Breast epithelium (tissue), 4 donors: ENCODE measurements around the gene LCN10. TPM values are rescaled to one million over a fixed set of nuclear protein-coding genes. Genes with fewer than 3 reads are reported as not detected.
A peak's percentile ranks its signal among the peaks of the same experiment; 100 is the strongest.

Experiments used
- DNase-seq, 2 donors: peaks; one replicate each; pipeline ENCODE4 v3.0.0-alpha.2; 2019; ENCODE audit warnings: low spot score in 2 of 2
- H3K27ac ChIP-seq, 2 donors: fragments of 200-600 bp; sonication (generic) in 1 of 2; one replicate each; pipeline ENCODE4 v1.5.1; 2016 to 2019; ENCODE audit warnings: mild to moderate bottlenecking in 1 of 2
- H3K27me3 ChIP-seq, 2 donors: fragments of 200-600 bp; sonication (generic) in 1 of 2; one replicate each; pipeline versions ENCODE4 v1.5.1 to v1.6.0; 2017 to 2019; ENCODE audit warnings: control low read depth in 1 of 2, mild to moderate bottlenecking in 1 of 2
- H3K36me3 ChIP-seq: fragments of 200-600 bp; one replicate; pipeline ENCODE4 v1.5.1; 2019
- H3K4me1 ChIP-seq, 2 donors: fragments of 200-600 bp; sonication (generic); one replicate each; pipeline ENCODE4 v1.5.1; 2016 to 2019; ENCODE audit warnings: control low read depth in 1 of 2
- H3K4me3 ChIP-seq, 3 donors: fragments of 200-600 bp; sonication (generic); 1 replicate in 2 of 3; 2 replicates in 1 of 3; pipeline ENCODE4 v1.5.1; 2016 to 2019; ENCODE audit warnings: mild to moderate bottlenecking in 3 of 3, moderate library complexity in 2 of 3
- H3K9me3 ChIP-seq, 2 donors: fragments of 200-600 bp; sonication (generic) in 1 of 2; one replicate each; pipeline ENCODE4 v1.5.1; 2016 to 2019; ENCODE audit warnings: control low read depth in 1 of 2
- POLR2A ChIP-seq: fragments of 450-650 bp; IDR thresholded peaks from one replicate; pipeline ENCODE4 v1.6.1; 2016; ENCODE audit warnings: antibody characterized with exemption, mild to moderate bottlenecking, moderate library complexity
- POLR2AphosphoS5 ChIP-seq, 3 donors: sonication (generic); formaldehyde crosslinking; IDR thresholded peaks; one replicate each; pipeline ENCODE4 v1.6.1; 2017; ENCODE audit warnings: antibody characterized with exemption in 3 of 3
- intact Hi-C: fragments of 100-400 bp; cut with DNase I; formaldehyde crosslinking; loops from one replicate; pipeline ENCODE4 v1.15.1; 2023; ENCODE audit warnings: low total_unique reads
- total RNA-seq, 3 donors: library from RNA; depleted of rRNA; stranded (reverse); fragments of >200 nt; gene quantifications; one replicate each; pipeline ENCODE4 v1.1.0, GENCODE V29; 2016
- TF ChIP-seq, protein P1 (sequence below), 3 donors: fragments of 450-650 bp; IDR thresholded peaks; one replicate each; pipeline ENCODE4 v1.5.1; 2016 to 2017; ENCODE audit warnings: antibody characterized with exemption in 3 of 3, mild to moderate bottlenecking in 3 of 3, moderate library complexity in 3 of 3

Gene LCN10
- total RNA-seq, 3 donors from 2014 or later: 0.73 to 6.9 (median 6.7) TPM

DNA sequence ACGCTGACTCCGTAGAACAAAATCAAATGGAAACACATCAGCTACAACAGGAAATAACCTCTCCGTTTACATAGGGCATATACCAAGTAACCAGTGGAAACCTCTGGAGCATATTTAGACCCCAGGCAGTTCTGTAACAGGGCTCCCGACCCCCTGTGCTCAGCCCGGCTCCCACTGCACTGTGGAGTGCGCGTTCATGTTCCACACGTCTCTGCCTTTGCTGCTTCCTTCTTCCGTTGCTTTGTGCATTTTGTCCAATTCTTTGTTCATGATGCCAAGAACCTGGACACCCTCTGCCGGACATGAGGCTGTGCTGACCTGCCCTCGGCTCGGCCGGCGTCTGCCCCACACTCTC lies 49.6 kb downstream of the LCN10 start:
- DNase-seq: no peak
- H3K4me3 ChIP-seq: no peak overlapping the region
- TF ChIP-seq POLR2AphosphoS5 (IDR thresholded peaks at IDR 0.05): no peak
- TF ChIP-seq, protein P1, sequence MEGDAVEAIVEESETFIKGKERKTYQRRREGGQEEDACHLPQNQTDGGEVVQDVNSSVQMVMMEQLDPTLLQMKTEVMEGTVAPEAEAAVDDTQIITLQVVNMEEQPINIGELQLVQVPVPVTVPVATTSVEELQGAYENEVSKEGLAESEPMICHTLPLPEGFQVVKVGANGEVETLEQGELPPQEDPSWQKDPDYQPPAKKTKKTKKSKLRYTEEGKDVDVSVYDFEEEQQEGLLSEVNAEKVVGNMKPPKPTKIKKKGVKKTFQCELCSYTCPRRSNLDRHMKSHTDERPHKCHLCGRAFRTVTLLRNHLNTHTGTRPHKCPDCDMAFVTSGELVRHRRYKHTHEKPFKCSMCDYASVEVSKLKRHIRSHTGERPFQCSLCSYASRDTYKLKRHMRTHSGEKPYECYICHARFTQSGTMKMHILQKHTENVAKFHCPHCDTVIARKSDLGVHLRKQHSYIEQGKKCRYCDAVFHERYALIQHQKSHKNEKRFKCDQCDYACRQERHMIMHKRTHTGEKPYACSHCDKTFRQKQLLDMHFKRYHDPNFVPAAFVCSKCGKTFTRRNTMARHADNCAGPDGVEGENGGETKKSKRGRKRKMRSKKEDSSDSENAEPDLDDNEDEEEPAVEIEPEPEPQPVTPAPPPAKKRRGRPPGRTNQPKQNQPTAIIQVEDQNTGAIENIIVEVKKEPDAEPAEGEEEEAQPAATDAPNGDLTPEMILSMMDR (IDR thresholded peaks at IDR 0.05): no peak
- no peak for TF ChIP-seq POLR2A
- intact Hi-C loops: loop anchor here (1.0 kb wide), 1 partner anchor 24 kb away; no protein-coding TSS in a partner anchor
- H3K27me3 ChIP-seq: no peaks in the 10 kb centered on the region
- no peaks in the 10 kb centered on the region for H3K36me3 ChIP-seq
- peak overlapping the region in 1 of 2 donors; percentile 79 for H3K27ac ChIP-seq
- H3K4me1 ChIP-seq: no peaks in the 10 kb centered on the region
- no peaks in the 10 kb centered on the region for H3K9me3 ChIP-seq

DNA sequence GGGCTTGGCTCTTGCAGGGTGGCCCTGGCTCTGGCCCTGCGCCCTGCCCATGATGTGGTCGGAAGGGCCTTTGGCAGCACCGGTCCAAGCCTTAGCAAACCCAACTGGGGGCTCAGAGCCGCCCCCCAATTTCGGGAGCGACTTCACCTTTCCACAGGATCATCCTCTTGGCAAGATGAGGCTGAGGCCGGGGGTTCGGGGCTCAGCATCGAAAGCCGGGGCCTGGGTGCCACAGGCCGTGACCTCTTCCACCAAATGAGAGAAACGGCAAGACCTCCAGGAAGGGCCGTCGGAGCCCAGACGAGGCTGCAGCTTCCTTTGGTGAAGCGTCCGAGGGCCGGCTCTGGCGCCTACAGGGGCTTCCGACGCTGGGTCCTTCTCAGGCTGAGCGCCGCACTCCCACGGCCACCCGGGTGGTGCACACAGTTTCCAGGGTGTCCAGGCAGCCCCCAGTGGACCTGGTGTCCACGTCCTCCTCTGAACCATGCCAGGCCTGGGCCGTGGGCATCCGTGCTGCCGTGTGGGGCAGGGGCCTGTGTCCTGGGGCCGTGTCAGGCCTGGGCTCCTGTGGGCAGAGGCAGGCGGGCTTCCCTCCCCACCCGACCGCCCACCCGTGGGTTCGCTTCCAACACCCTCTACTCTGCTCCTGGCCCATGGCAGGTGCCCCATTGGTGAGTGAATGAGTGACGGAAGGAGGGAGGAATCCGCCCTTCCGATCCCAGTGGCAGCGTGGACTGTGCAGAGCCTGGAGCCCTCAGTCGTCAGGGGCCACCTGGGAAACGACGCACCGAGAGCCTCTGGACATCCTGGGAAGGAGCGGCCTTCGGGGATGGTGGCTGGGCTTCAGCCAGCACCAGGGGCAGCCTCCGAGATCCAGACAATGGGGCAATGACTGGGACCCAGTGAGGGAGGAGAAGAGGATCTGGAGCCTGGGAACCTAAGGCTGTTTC lies 50.3 kb downstream of the LCN10 start:
- H3K27ac ChIP-seq: no peak overlapping the region
- H3K9me3 ChIP-seq: no peaks in the 10 kb centered on the region
- no peaks in the 10 kb centered on the region for H3K4me1 ChIP-seq
- no peaks in the 10 kb centered on the region for H3K36me3 ChIP-seq
- DNase-seq: no peak
- H3K4me3 ChIP-seq: no peak overlapping the region
- intact Hi-C loops: loop anchor here (1.0 kb wide), 1 partner anchor 23 kb away; no protein-coding TSS in a partner anchor
- TF ChIP-seq POLR2AphosphoS5 (IDR thresholded peaks at IDR 0.05) (no peak), POLR2A (no peak)
- TF ChIP-seq, protein P1 (IDR thresholded peaks at IDR 0.05): no peak
- H3K27me3 ChIP-seq: no peaks in the 10 kb centered on the region

DNA sequence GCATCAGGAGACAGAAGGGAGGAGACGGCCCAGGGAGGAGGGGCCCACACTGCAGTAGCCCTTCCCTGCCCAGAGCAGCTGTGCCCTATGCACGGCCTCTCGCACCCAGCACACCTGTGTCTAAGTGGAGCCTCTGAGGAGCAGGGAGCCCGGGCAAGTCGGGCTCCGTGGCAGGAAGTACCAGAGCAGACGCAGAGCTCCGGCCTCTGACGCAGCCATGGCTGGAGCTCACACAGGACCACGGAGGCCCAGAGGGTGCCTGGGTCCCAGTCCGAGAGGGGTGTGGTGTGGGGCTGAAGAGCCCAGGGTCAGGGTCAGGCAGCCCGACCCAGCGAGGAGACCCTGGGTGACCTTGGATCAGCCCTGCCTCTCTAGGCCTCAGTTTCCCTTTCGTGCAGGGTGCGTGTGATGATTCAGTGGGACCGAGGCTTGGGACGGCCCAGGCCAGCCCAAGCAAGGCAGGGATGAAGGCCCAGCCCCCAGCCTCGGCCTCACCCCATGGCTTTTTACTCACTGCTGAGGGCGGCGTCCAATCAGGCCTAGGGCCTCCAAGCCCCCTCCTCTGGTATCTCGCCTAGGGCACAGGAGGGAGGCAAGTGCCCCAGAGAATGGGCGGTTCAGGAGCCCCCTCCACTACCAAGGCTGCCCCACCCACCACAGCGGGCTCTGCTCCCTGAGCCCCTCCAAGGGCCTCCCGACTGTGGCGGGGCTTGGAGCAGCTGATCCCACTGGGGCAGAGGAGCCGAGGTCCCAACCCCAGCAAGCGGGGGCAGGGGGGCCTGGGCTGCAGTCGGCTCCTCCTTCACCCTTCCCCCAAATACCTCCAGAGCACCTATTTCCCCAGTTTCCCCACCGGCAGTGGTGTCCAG lies 51.2 kb downstream of the LCN10 start:
- Histone ChIP-seq H3K27me3 (no peaks in the 10 kb centered on the region), H3K9me3 (no peaks in the 10 kb centered on the region), H3K36me3 (no peaks in the 10 kb centered on the region), H3K4me3 (no peak overlapping the region), H3K27ac (peak overlapping the region; percentile 64 to 79), H3K4me1 (no peaks in the 10 kb centered on the region)
- DNase-seq: no peak
- TF ChIP-seq, protein P1 (IDR thresholded peaks at IDR 0.05): no peak
- TF ChIP-seq POLR2AphosphoS5 (IDR thresholded peaks at IDR 0.05): no peak
- no peak for TF ChIP-seq POLR2A
- intact Hi-C loops: no loop called here

DNA sequence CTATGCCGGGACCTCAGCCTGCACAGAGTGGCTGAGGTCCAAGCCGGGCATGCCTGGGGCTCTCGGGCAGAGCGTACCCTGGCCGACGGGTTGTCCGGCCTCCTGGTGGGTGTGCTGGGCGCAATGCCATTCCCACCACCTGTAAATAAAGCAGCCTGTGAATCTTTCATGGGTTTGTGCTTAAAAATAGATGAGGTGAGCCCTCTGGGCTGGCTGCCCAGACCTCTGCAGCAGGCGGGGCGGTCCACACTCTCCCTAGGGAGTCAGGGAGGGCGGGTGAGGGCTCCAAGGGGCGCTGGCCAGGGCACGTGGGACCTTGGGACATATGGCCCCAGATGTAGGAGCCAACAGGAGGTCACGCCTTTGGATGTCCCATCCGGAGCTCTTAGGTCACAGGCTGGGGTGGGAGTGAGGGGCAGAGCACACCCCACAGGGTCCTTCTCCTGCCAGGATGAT lies 51.9 kb downstream of the LCN10 start:
- no peaks in the 10 kb centered on the region for H3K9me3 ChIP-seq
- H3K4me1 ChIP-seq: peaks cover 5 to 6% of the 10 kb centered on the region in 2 donors
- no peaks in the 10 kb centered on the region for H3K27me3 ChIP-seq
- no peak overlapping the region for H3K4me3 ChIP-seq
- peak overlapping the region; percentile 64 to 79 for H3K27ac ChIP-seq
- no peak for TF ChIP-seq POLR2AphosphoS5 (IDR thresholded peaks at IDR 0.05)
- TF ChIP-seq, protein P1 (IDR thresholded peaks at IDR 0.05): no peak
- TF ChIP-seq POLR2A: no peak
- intact Hi-C loops: no loop called here
- H3K36me3 ChIP-seq: no peaks in the 10 kb centered on the region
- no peak for DNase-seq
